ENCODE measurements around the gene EPC1.
"Not testable (repeated sequence)": the region's sequence is repeated elsewhere in the genome, so short reads cannot be mapped to it uniquely, and the experiment has no call there.

Gene EPC1

GRCh38 chr10:32234471-32234870 is 112.5 kb downstream of the EPC1 start:
- no peak for DNase-seq (ENCODE audit: low spot score)

DNA sequence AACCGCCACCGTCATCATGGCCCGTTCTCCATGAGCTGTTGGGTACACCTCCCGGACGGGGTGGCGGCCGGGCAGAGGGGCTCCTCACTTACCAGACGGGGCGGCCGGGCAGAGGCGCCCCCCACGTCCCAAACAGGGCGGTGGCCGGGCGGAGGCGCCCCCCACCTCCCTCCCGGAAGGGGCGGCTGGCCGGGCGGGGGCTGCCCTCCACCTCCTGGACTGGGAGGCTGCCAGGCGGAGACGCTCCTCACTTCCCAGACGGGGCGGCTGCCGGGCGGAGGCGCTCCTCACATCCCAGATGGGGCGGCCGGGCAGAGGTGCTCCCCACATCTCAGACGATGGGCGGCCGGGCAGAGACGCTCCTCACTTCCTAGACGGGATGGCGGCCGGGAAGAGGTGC is 113.6 kb downstream of the EPC1 start:
- DNase-seq (ENCODE audit: low spot score), result not testable (repeated sequence)

GRCh38 chr10:32232378-32232777 is 114.6 kb downstream of the EPC1 start:
- no peak for DNase-seq (ENCODE audit: low spot score)

DNA sequence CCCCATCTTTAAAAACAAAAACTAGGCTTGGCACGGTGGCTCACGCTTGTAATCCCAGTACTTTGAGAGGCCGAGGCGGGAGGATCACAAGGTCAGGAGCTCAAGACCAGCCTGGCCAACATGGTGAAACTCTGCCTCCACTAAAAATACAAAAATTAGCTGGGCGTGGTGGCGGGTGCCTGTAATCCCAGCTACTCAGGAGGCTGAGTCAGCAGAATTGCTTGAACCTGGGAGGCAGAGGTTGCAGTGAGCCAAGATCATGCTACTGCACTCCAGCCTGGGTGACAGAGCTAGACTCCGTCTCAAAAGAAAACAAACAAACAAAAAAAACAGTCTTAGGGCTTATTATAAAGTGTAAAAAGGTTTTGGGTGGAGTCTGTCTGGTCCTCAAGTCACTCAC is 117.2 kb downstream of the EPC1 start:
- DNase-seq (ENCODE audit: low spot score), result not testable (repeated sequence)

- no peak for DNase-seq (ENCODE audit: low spot score)
Observed at GRCh38 chr10:32229170-32229569, 117.8 kb downstream of the EPC1 start.

GRCh38 chr10:32227802-32228201 is 119.2 kb downstream of the EPC1 start:
- no peak for DNase-seq (ENCODE audit: low spot score)

DNA sequence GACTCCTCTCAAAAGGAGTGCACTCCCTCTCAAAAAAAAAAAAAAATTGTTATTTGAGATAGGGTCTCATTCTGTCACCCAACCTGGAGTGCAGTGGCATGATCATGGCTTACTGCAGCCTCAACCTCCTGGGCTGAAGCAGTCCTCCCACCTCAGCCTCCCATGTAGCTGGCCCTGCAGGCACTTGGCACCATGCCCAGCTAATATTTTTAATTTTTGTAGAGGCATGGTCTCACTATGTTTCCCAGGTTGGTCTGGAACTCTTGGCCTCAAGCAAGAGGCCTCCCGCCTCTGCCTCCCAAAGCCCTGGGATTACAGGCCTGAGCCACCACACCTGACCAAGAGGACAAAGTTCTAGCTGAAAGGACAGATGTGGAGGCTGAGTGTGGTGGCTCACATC is 120.3 kb downstream of the EPC1 start:
- no peak for DNase-seq (ENCODE audit: low spot score)

- DNase-seq (ENCODE audit: low spot score), result no peak
Observed at GRCh38 chr10:32225976-32226375, 121.0 kb downstream of the EPC1 start.

DNA sequence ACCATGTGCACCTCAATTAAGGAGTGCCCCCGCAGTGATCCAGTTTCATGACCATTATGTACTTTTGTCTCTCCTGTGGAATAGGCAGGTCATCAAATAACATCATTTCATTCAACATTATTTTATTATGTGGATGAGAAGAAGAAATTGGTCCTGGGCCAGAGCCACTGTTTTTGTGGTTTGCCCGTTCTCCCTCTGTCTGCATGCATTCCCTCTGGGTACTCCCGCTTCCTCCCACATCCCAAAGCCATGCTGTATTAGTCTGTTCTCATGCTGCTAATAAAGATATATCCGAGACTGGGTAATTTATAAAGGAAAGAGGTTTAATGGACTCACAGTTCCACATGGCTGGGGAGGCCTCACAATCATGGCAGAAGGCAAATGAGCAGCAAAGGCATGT is 124.6 kb downstream of the EPC1 start:
- not testable (repeated sequence) for DNase-seq (ENCODE audit: low spot score)

GRCh38 chr10:32219156-32219555 is 127.8 kb downstream of the EPC1 start:
- not testable (repeated sequence) for DNase-seq (ENCODE audit: low spot score)

DNA sequence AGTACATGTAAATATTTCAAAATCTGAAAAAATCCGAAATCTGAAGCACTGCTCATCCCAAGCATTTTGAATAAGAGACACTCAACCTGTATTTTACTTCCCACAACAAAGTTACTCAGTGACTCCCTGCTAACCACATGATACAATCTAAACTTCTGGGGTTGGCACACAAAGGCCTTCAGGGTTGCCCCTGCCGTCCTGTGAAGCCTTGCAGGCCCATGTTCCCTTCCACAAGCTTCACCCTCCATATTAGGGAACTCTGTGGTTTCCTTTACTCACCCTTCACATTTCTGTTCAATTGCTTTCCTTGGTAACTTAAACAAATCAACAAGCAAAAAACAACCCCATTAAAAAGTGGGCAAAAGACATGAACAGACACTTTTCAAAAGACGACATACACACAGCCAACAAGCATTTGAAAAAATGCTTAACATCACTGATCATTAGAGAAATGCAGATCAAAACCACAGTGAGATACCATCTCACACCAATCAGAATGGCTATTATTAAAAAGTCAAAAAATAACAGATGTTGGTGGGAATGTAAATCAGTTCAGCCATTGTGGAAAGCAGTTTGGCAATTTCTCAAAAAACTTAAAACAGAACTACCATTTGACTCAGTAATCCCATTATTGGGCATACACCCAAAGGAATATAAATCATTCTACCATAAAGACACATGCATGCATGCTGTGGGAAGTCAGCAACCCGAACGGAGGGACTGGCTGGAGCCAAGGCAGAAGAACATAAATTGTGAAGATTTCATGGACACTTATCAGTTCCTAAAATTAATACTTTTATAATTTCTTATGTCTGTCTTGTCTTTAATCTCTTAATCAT is 128.5 kb downstream of the EPC1 start:
- DNase-seq (ENCODE audit: low spot score), result not testable (repeated sequence)
